Trophoblast cell (in vitro differentiated cells and primary cell): ENCODE data around the gene MYO1B.

Experiments used
- DNase-seq, 2 donors: peaks; one replicate each; pipeline ENCODE4 v3.0.0-alpha.2; 2016
- H2AFZ ChIP-seq: 2 replicates; pipeline ENCODE4 v1.6.1; 2013; ENCODE audit warnings: low read length, moderate library complexity, mild to moderate bottlenecking; ENCODE audit not compliant: insufficient read depth, poor library complexity
- H2AK5ac ChIP-seq: 2 replicates; pipeline ENCODE4 v1.6.1; 2013; ENCODE audit warnings: mild to moderate bottlenecking, low read length
- H2BK120ac ChIP-seq: 2 replicates; pipeline ENCODE4 v1.6.1; 2013; ENCODE audit warnings: low read length, mild to moderate bottlenecking, moderate library complexity; ENCODE audit not compliant: insufficient read depth, poor library complexity
- H2BK12ac ChIP-seq: 2 replicates; pipeline ENCODE4 v1.6.1; 2013; ENCODE audit warnings: mild to moderate bottlenecking, low read length, moderate library complexity
- H2BK5ac ChIP-seq: 2 replicates; pipeline ENCODE4 v1.6.1; 2013; ENCODE audit warnings: low read length, low read depth, moderate library complexity, mild to moderate bottlenecking; ENCODE audit not compliant: poor library complexity
- H3K14ac ChIP-seq: 2 replicates; pipeline ENCODE4 v1.6.1; 2013; ENCODE audit warnings: mild to moderate bottlenecking, low read length
- H3K18ac ChIP-seq: 2 replicates; pipeline ENCODE4 v1.6.1; 2013; ENCODE audit warnings: mild to moderate bottlenecking, low read length
- H3K23ac ChIP-seq: 2 replicates; pipeline ENCODE4 v1.6.1; 2013; ENCODE audit warnings: low read length
- H3K27ac ChIP-seq: 2 replicates; pipeline ENCODE4 v1.5.1; 2013; ENCODE audit warnings: low read depth, mild to moderate bottlenecking, inconsistent platforms, low read length, moderate library complexity
- H3K27me3 ChIP-seq: 2 replicates; pipeline ENCODE4 v1.6.1; 2013; ENCODE audit warnings: inconsistent platforms, mild to moderate bottlenecking, low read length, moderate library complexity; ENCODE audit not compliant: insufficient read depth
- H3K36me3 ChIP-seq, 2 experiments: 1 replicate in 1 of 2; 2 replicates in 1 of 2; pipeline ENCODE4 v1.6.1; 2013; ENCODE audit warnings: low read length in 2 of 2, mild to moderate bottlenecking in 2 of 2, moderate library complexity in 1 of 2; ENCODE audit not compliant: insufficient read depth in 2 of 2, control insufficient read depth in 1 of 2
- H3K4ac ChIP-seq: 2 replicates; pipeline ENCODE4 v1.6.1; 2013; ENCODE audit warnings: low read depth, mild to moderate bottlenecking, low read length, moderate library complexity
- H3K4me1 ChIP-seq, 2 experiments: 1 replicate in 1 of 2; 2 replicates in 1 of 2; pipeline ENCODE4 v1.6.1; 2013; ENCODE audit warnings: low read length in 2 of 2, mild to moderate bottlenecking in 2 of 2, moderate library complexity in 1 of 2; ENCODE audit not compliant: insufficient read depth in 2 of 2, control insufficient read depth in 1 of 2
- H3K4me2 ChIP-seq: 2 replicates; pipeline ENCODE4 v1.6.1; 2013; ENCODE audit warnings: inconsistent platforms, mild to moderate bottlenecking, low read length, moderate library complexity
- H3K4me3 ChIP-seq: 2 replicates; pipeline ENCODE4 v1.5.1; 2013; ENCODE audit warnings: mild to moderate bottlenecking, low read depth, low read length, inconsistent platforms
- H3K79me1 ChIP-seq: one replicate; pipeline ENCODE4 v1.6.1; 2013; ENCODE audit warnings: low read length
- H3K79me2 ChIP-seq: 2 replicates; pipeline ENCODE4 v1.6.1; 2013; ENCODE audit warnings: low read length, mild to moderate bottlenecking; ENCODE audit not compliant: control insufficient read depth, insufficient read depth, poor library complexity
- H3K9ac ChIP-seq: 2 replicates; pipeline ENCODE4 v1.6.1; 2013; ENCODE audit warnings: mild to moderate bottlenecking, low read length
- H3K9me3 ChIP-seq: 2 replicates; pipeline ENCODE4 v1.6.1; 2013; ENCODE audit warnings: low read depth, mild to moderate bottlenecking, control low read depth, inconsistent platforms, low read length; ENCODE audit not compliant: insufficient read depth
- H4K12ac ChIP-seq: 2 replicates; pipeline ENCODE4 v1.6.1; 2013; ENCODE audit warnings: low read depth, mild to moderate bottlenecking, low read length, moderate library complexity
- H4K8ac ChIP-seq: 2 replicates; pipeline ENCODE4 v1.6.1; 2013; ENCODE audit warnings: low read depth, mild to moderate bottlenecking, low read length, moderate library complexity
- H4K91ac ChIP-seq: one replicate; pipeline ENCODE4 v1.6.1; 2013; ENCODE audit warnings: low read depth, mild to moderate bottlenecking, low read length, moderate library complexity
- WGBS: extraction: QIAGEN DNeasy Blood & Tissue Kit; methylation state at CpG from one replicate; pipeline ENCODE4 v1.1.7; 2013; ENCODE audit warnings: missing lambda C conversion rate; ENCODE audit not compliant: insufficient read length, insufficient coverage; ENCODE audit errors: extremely low coverage; 5-methylcytosine and 5-hydroxymethylcytosine counted together

Gene MYO1B

GRCh38 chr2:191301971-191302370 is 56.8 kb downstream of the MYO1B start:
- H4K12ac ChIP-seq: no peak overlapping the region

GRCh38 chr2:191302459-191303139 is 57.4 kb downstream of the MYO1B start:
- Histone ChIP-seq H3K9ac (no peak overlapping the region), H3K14ac (no peak overlapping the region), H3K79me1 (peaks cover 2% of the 10 kb centered on the region), H4K8ac (no peak overlapping the region), H3K4me2 (no peak overlapping the region), H3K4ac (no peak overlapping the region), H4K91ac (no peak overlapping the region), H2AK5ac (no peak overlapping the region), H2BK12ac (no peak overlapping the region), H4K12ac (no peak overlapping the region), H3K27me3 (no peaks in the 10 kb centered on the region), H2BK120ac (no peak overlapping the region), H3K79me2 (peaks cover 11% of the 10 kb centered on the region), H2AFZ (no peak overlapping the region), H3K18ac (no peak overlapping the region), H3K4me3 (no peak overlapping the region), H3K36me3 (peaks cover 4 to 5% of the 10 kb centered on the region in 2 experiments), H3K27ac (no peak overlapping the region), H3K23ac (no peak overlapping the region), H3K4me1 (peaks cover 6 to 17% of the 10 kb centered on the region in 2 experiments), H2BK5ac (no peak overlapping the region), H3K9me3 (no peaks in the 10 kb centered on the region)
- DNase-seq: peak; percentile 29 to 68
- no CpG with 5 or more reads among the region's 3 CpGs for WGBS

More at GRCh38 chr2:191301971-191302370, 56.8 kb downstream of the MYO1B start:
- Histone ChIP-seq H2AFZ (no peak overlapping the region), H3K27ac (no peak overlapping the region), H2AK5ac (no peak overlapping the region), H3K18ac (no peak overlapping the region), H4K8ac (no peak overlapping the region), H3K9ac (no peak overlapping the region), H3K9me3 (no peaks in the 10 kb centered on the region), H3K79me1 (peaks cover 2% of the 10 kb centered on the region), H4K91ac (no peak overlapping the region), H3K4me3 (no peak overlapping the region), H3K36me3 (peaks cover 4 to 8% of the 10 kb centered on the region in 2 experiments), H3K79me2 (peaks cover 11% of the 10 kb centered on the region), H3K23ac (no peak overlapping the region), H2BK120ac (no peak overlapping the region), H3K4ac (peak overlapping the region; percentile 90), H3K4me2 (no peak overlapping the region), H3K14ac (no peak overlapping the region), H2BK12ac (no peak overlapping the region), H3K4me1 (peaks cover 3 to 15% of the 10 kb centered on the region in 2 experiments), H3K27me3 (no peaks in the 10 kb centered on the region), H2BK5ac (no peak overlapping the region)
- no peak for DNase-seq
- WGBS: no CpG with 5 or more reads among the region's 3 CpGs

- H3K14ac ChIP-seq: no peak overlapping the region
- peaks cover 13% of the 10 kb centered on the region for H3K79me2 ChIP-seq
- no peak overlapping the region for H2BK12ac ChIP-seq
- peaks cover 2% of the 10 kb centered on the region for H3K79me1 ChIP-seq
- H3K27ac ChIP-seq: no peak overlapping the region
- H2BK5ac ChIP-seq: no peak overlapping the region
- no peak for DNase-seq
- no peak overlapping the region for H3K9ac ChIP-seq
- H3K4me2 ChIP-seq: no peak overlapping the region
- no peak overlapping the region for H4K91ac ChIP-seq
- H4K12ac ChIP-seq: no peak overlapping the region
- no peak overlapping the region for H3K4me3 ChIP-seq
- peaks cover 11 to 21% of the 10 kb centered on the region in 2 experiments for H3K4me1 ChIP-seq
- peaks cover 4 to 5% of the 10 kb centered on the region in 2 experiments for H3K36me3 ChIP-seq
- no peak overlapping the region for H3K23ac ChIP-seq
- H2AFZ ChIP-seq: no peak overlapping the region
- no peak overlapping the region for H3K18ac ChIP-seq
- no peak overlapping the region for H2BK120ac ChIP-seq
- H2AK5ac ChIP-seq: no peak overlapping the region
- H3K9me3 ChIP-seq: no peaks in the 10 kb centered on the region
- H4K8ac ChIP-seq: no peak overlapping the region
- H3K27me3 ChIP-seq: no peaks in the 10 kb centered on the region
- no CpG with 5 or more reads among the region's 5 CpGs for WGBS
- no peak overlapping the region for H3K4ac ChIP-seq
Measured at GRCh38 chr2:191303140-191304005, 58.2 kb downstream of the MYO1B start.

- Histone ChIP-seq H3K4me3 (no peak overlapping the region), H2BK12ac (no peak overlapping the region), H4K91ac (no peak overlapping the region), H4K12ac (no peak overlapping the region), H3K27me3 (no peaks in the 10 kb centered on the region), H2BK5ac (no peak overlapping the region), H2AK5ac (peak overlapping the region; percentile 57), H3K79me2 (peaks cover 11% of the 10 kb centered on the region), H3K14ac (peak overlapping the region; percentile 36), H2BK120ac (no peak overlapping the region), H3K36me3 (peaks cover 4 to 5% of the 10 kb centered on the region in 2 experiments), H3K9ac (no peak overlapping the region), H3K27ac (no peak overlapping the region), H2AFZ (no peak overlapping the region), H3K79me1 (peaks cover 2% of the 10 kb centered on the region), H3K9me3 (no peaks in the 10 kb centered on the region), H4K8ac (peak overlapping the region; percentile 23), H3K4me2 (no peak overlapping the region), H3K18ac (peak overlapping the region; percentile 58), H3K23ac (no peak overlapping the region), H3K4me1 (peaks cover 11 to 19% of the 10 kb centered on the region in 2 experiments), H3K4ac (peak overlapping the region; percentile 49)
- peak in 1 of 2 donors; percentile 43 for DNase-seq
- WGBS: no CpG with 5 or more reads among the region's 8 CpGs
Measured at GRCh38 chr2:191304939-191305875, 60.0 kb downstream of the MYO1B start.
